Glutamatergic neuron (in vitro differentiated cells): ENCODE results near the gene CNBP. TPM values are rescaled to one million over a fixed set of nuclear protein-coding genes. Genes with fewer than 3 reads are reported as not detected.
"Not testable (repeated sequence)": the region's sequence is repeated elsewhere in the genome, so short reads cannot be mapped to it uniquely, and the experiment has no call there.

ENCODE experiments used
- DNase-seq: peaks from one replicate; pipeline ENCODE4 v3.0.0; 2022
- H3K27ac Mint-ChIP-seq: one replicate; pipeline ENCODE4 v1.8.0; 2020; ENCODE audit warnings: mild to moderate bottlenecking, mixed read lengths, inconsistent platforms; ENCODE audit not compliant: unreplicated experiment
- H3K27me3 Mint-ChIP-seq: one replicate; pipeline ENCODE4 v1.8.0; 2020; ENCODE audit warnings: mild to moderate bottlenecking, moderate library complexity, mixed read lengths, inconsistent platforms; ENCODE audit not compliant: unreplicated experiment
- H3K36me3 Mint-ChIP-seq: one replicate; pipeline ENCODE4 v1.8.0; 2020; ENCODE audit warnings: mild to moderate bottlenecking, mixed read lengths, inconsistent platforms; ENCODE audit not compliant: unreplicated experiment
- H3K4me1 Mint-ChIP-seq: one replicate; pipeline ENCODE4 v1.8.0; 2020; ENCODE audit warnings: mild to moderate bottlenecking, low read depth, mixed read lengths, inconsistent platforms; ENCODE audit not compliant: unreplicated experiment
- H3K4me3 Mint-ChIP-seq: one replicate; pipeline ENCODE4 v1.8.0; 2020; ENCODE audit warnings: mild to moderate bottlenecking, mixed read lengths, inconsistent platforms; ENCODE audit not compliant: unreplicated experiment
- H3K9me3 Mint-ChIP-seq: one replicate; pipeline ENCODE4 v1.8.0; 2020; ENCODE audit warnings: mild to moderate bottlenecking, moderate library complexity, mixed read lengths, inconsistent platforms; ENCODE audit not compliant: unreplicated experiment
- total RNA-seq: library from RNA; stranded (reverse); fragmentation: NEBNext Ultra II Directional; extraction: Animal tissue kit (Norgen Biotek cat#: 25700); gene quantifications from one replicate; pipeline ENCODE4 v1.2.1, GENCODE V29; 2021; ENCODE audit not compliant: unreplicated experiment
- TF ChIP-seq, protein P1 (sequence below): fragments of 200-600 bp; sonication (generic); IDR thresholded peaks from one replicate; pipeline ENCODE4 v1.5.0; 2021; ENCODE audit not compliant: partially characterized antibody, unreplicated experiment

CNBP gene
- total RNA-seq, 1 donor from 2014 or later: 177 TPM

- H3K36me3 Mint-ChIP-seq: no peaks in the 10 kb centered on the region
- H3K27me3 Mint-ChIP-seq: peaks cover 15% of the 10 kb centered on the region
These were observed 3.2 kb downstream of the CNBP start for GRCh38 chr3:129180461-129180860.

DNA sequence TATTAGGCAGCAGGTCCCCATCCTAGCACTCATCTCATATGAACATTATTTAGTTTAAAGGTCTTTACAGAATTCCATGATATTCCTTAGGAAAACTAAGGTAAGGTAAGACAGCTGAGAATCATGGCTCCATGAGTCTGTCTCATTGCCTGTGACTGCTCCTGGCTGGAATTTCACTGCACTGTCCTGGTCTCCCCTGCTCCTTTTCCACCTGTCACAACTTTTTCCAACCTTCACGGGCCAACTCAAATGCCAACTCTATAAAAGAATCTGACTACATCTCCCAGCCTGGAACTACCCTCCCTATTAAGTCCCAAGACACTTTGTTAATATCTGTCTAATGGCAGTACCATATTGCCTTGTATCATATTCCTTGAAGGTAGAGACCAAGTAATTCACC is 7.6 kb downstream of the CNBP start:
- TF ChIP-seq, protein P1, sequence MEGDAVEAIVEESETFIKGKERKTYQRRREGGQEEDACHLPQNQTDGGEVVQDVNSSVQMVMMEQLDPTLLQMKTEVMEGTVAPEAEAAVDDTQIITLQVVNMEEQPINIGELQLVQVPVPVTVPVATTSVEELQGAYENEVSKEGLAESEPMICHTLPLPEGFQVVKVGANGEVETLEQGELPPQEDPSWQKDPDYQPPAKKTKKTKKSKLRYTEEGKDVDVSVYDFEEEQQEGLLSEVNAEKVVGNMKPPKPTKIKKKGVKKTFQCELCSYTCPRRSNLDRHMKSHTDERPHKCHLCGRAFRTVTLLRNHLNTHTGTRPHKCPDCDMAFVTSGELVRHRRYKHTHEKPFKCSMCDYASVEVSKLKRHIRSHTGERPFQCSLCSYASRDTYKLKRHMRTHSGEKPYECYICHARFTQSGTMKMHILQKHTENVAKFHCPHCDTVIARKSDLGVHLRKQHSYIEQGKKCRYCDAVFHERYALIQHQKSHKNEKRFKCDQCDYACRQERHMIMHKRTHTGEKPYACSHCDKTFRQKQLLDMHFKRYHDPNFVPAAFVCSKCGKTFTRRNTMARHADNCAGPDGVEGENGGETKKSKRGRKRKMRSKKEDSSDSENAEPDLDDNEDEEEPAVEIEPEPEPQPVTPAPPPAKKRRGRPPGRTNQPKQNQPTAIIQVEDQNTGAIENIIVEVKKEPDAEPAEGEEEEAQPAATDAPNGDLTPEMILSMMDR: no peak
- DNase-seq: no peak
- Mint-ChIP-seq H3K36me3 (no peaks in the 10 kb centered on the region), H3K4me3 (no peak overlapping the region), H3K4me1 (peaks cover 14% of the 10 kb centered on the region), H3K9me3 (peaks cover 1% of the 10 kb centered on the region), H3K27ac (peak overlapping the region; percentile 2), H3K27me3 (peaks cover 1% of the 10 kb centered on the region)

More at GRCh38 chr3:129180461-129180860, 3.2 kb downstream of the CNBP start:
- no peak for DNase-seq
- Mint-ChIP-seq H3K9me3 (peaks cover 15% of the 10 kb centered on the region), H3K4me3 (peak overlapping the region; percentile 61), H3K27ac (peak overlapping the region; percentile 64), H3K4me1 (peaks cover 16% of the 10 kb centered on the region)
- TF ChIP-seq, protein P1: no peak

DNA sequence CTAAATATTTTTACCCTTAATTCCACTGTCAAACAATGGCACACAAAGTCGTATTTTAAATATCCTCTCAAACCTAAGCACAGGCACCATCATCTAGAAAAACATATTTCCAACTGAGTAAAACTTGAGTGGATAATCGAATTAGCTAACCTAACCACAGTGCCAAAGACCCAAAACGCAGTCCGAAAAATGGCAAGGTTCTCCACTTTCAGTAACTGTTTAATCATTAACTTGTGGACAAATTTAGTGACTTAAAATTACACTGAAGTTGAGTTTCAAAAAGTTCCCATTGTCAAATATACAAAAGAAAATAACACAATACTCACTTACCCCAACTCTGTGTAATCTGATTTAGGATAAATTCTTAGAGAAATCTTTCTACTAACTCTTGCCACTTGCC is 10.0 kb downstream of the CNBP start:
- Mint-ChIP-seq H3K4me1 (peaks cover 9% of the 10 kb centered on the region), H3K36me3 (peaks cover 4% of the 10 kb centered on the region), H3K27me3 (no peaks in the 10 kb centered on the region), H3K4me3 (no peak overlapping the region), H3K27ac (no peak overlapping the region), H3K9me3 (peaks cover 1% of the 10 kb centered on the region)
- no peak for DNase-seq
- TF ChIP-seq, protein P1: no peak

- TF ChIP-seq, protein P1: no peak
- Mint-ChIP-seq H3K36me3 (peaks cover 4% of the 10 kb centered on the region), H3K27me3 (no peaks in the 10 kb centered on the region), H3K4me3 (no peak overlapping the region), H3K4me1 (peaks cover 8% of the 10 kb centered on the region), H3K27ac (no peak overlapping the region), H3K9me3 (peaks cover 1% of the 10 kb centered on the region)
- no peak for DNase-seq
These were observed 10.5 kb downstream of the CNBP start for GRCh38 chr3:129173206-129173605.

DNA sequence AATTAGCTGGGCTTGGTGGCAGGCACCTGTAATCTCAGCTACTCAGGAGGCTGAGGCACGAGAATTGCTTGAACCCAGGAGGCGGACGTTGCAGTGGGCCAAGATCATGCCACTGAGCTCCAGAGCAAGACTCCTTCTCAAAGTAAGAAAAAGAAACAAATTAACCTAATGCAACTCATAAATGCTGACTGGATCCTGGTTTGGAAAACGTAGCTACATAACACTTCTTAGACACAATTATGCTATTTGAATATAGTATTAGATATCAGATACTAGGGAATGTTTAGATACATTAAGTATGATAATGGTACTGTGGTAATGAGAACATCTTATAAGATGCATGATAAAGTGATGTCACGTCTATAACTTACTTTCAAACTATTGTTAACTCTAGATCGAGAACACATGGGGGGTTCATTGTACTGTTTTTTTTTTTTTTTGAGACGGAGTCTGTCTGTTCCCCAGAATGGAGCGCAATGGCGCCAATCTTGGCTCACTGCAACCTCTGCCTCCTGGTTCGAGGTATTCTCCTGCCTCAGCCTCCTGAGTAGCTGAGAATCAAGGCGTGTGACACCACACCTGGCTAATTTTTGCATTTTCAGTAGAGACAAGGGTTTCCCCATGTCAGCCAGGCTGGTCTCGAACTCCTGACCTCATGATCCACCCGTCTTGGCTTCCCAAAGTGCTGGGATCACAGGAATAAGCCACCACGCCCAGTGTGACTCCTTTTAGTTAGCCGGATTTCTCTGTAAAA is 16.9 kb downstream of the CNBP start:
- H3K27me3 Mint-ChIP-seq: peaks cover 2% of the 10 kb centered on the region

GRCh38 chr3:129165594-129165993 is 18.1 kb downstream of the CNBP start:
- not testable (repeated sequence) for H3K4me3 Mint-ChIP-seq, H3K36me3 Mint-ChIP-seq, H3K27me3 Mint-ChIP-seq, H3K4me1 Mint-ChIP-seq, H3K27ac Mint-ChIP-seq, DNase-seq
- peaks cover 10% of the 10 kb centered on the region for H3K9me3 Mint-ChIP-seq

More for the DNA sequence above, 16.9 kb downstream of the CNBP start:
- Mint-ChIP-seq H3K27ac (no peak overlapping the region), H3K4me1 (peaks cover 9% of the 10 kb centered on the region), H3K9me3 (peaks cover 5% of the 10 kb centered on the region), H3K36me3 (peaks cover 4% of the 10 kb centered on the region), H3K4me3 (no peak overlapping the region)
- DNase-seq: no peak
- TF ChIP-seq, protein P1: no peak
